Right renal pelvis (tissue), 4 donors: ENCODE measurements around the gene HAO1. TPM values are rescaled to one million over a fixed set of nuclear protein-coding genes. Genes with fewer than 3 reads are reported as not detected.

ENCODE experiments used
- DNase-seq, 4 donors: peaks; one replicate each; pipeline ENCODE4 v3.0.0-alpha.2; 2013; ENCODE audit warnings: low read depth in 4 of 4, low spot score in 3 of 4, missing footprints in 1 of 4
- polyA plus RNA-seq, 4 donors: library from polyadenylated mRNA; unstranded; fragments of 120-200 nt; gene quantifications; one replicate each; pipeline ENCODE4 v1.2.1, GENCODE V29; 2013; ENCODE audit not compliant: insufficient read length in 4 of 4

The HAO1 gene
- polyA plus RNA-seq, 4 donors = 0.04 to 0.08 TPM; not detected in 2

- DNase-seq = no peak
These were observed 6.9 kb downstream of the HAO1 start for GRCh38 chr20:7933346-7933745.

GRCh38 chr20:7930343-7930742, 9.9 kb downstream of the HAO1 start:
- no peak for DNase-seq

GRCh38 chr20:7926767-7927166, 13.5 kb downstream of the HAO1 start:
- DNase-seq = no peak

GRCh38 chr20:7926323-7926722, 13.9 kb downstream of the HAO1 start:
- DNase-seq = no peak

GRCh38 chr20:7924692-7925091, 15.6 kb downstream of the HAO1 start:
- no peak for DNase-seq

GRCh38 chr20:7916648-7917047, 23.6 kb downstream of the HAO1 start:
- DNase-seq = no peak

GRCh38 chr20:7912551-7912950, 27.7 kb downstream of the HAO1 start:
- DNase-seq = no peak

GRCh38 chr20:7911586-7912330, 28.5 kb downstream of the HAO1 start:
- no peak for DNase-seq

GRCh38 chr20:7908905-7909304, 31.4 kb downstream of the HAO1 start:
- DNase-seq = no peak

- no peak for DNase-seq
These were observed 36.8 kb downstream of the HAO1 start for GRCh38 chr20:7903429-7903828.

- DNase-seq = no peak
These were observed 37.4 kb downstream of the HAO1 start for GRCh38 chr20:7902879-7903278.

GRCh38 chr20:7897781-7898364, 42.4 kb downstream of the HAO1 start:
- no peak for DNase-seq

GRCh38 chr20:7893014-7893730, 47.1 kb downstream of the HAO1 start:
- DNase-seq = no peak

- no peak for DNase-seq
These were observed 48.6 kb downstream of the HAO1 start for GRCh38 chr20:7891705-7892104.

GRCh38 chr20:7889736-7890135, 50.5 kb downstream of the HAO1 start:
- no peak for DNase-seq

GRCh38 chr20:7883741-7884140, 56.5 kb downstream of the HAO1 start:
- DNase-seq = no peak

GRCh38 chr20:7883309-7883708, 56.9 kb downstream of the HAO1 start:
- DNase-seq = no peak

GRCh38 chr20:7882076-7882475, 58.2 kb downstream of the HAO1 start:
- DNase-seq = no peak

- DNase-seq = no peak
These were observed 58.7 kb downstream of the HAO1 start for GRCh38 chr20:7881551-7881950.

- no peak for DNase-seq
These were observed 60.4 kb downstream of the HAO1 start for GRCh38 chr20:7879883-7880282.

- no peak for DNase-seq
These were observed 72.2 kb downstream of the HAO1 start for GRCh38 chr20:7868108-7868507.

GRCh38 chr20:7866285-7866684, 74.0 kb downstream of the HAO1 start:
- peak in 3 of 4 donors; percentile 36 to 43 (median 40) for DNase-seq
